Subcutaneous adipose tissue (tissue), 4 donors: ENCODE data around the gene GOLT1A. TPM values are rescaled to one million over a fixed set of nuclear protein-coding genes. Genes with fewer than 3 reads are reported as not detected.

Experiments used
- CTCF ChIP-seq: fragments of 450-650 bp; IDR thresholded peaks from one replicate; pipeline ENCODE4 v1.5.1; 2016; ENCODE audit warnings: low read depth, mild to moderate bottlenecking, control low read depth, antibody characterized with exemption, moderate library complexity
- total RNA-seq, 4 donors: library from RNA; depleted of rRNA; stranded (reverse); fragments of >200 nt; gene quantifications; one replicate each; pipeline ENCODE4 v1.1.0, GENCODE V29; 2016

GOLT1A gene
- not detected for total RNA-seq

GRCh38 chr1:204213668-204214662 lies at the start of gene GOLT1A:
Gene GOLT1A, minus strand, starts transcription at chr1:204213988. Its CDS starts 82 bp downstream, at chr1:204213906.
- TF ChIP-seq CTCF, result no peak

- no peak for TF ChIP-seq CTCF
These were observed 49.6 kb upstream of the GOLT1A start for GRCh38 chr1:204263254-204263910.

- TF ChIP-seq CTCF, result no peak
These were observed 48.9 kb upstream of the GOLT1A start for GRCh38 chr1:204262506-204263253.

GRCh38 chr1:204261746-204262505 lies 48.1 kb upstream of the GOLT1A start:
- TF ChIP-seq CTCF, result no peak

- TF ChIP-seq CTCF, result no peak
These were observed 47.5 kb upstream of the GOLT1A start for GRCh38 chr1:204261266-204261665.

GRCh38 chr1:204260601-204261197 lies 46.9 kb upstream of the GOLT1A start:
- TF ChIP-seq CTCF, result no peak
